DMS114 treated with DMSO at 0.1 percent for 48 hours (cell line): Measurements from ENCODE around the gene FAM3C.
"Not testable (repeated sequence)": the region's sequence is repeated elsewhere in the genome, so short reads cannot be mapped to it uniquely, and the experiment has no call there.

Experiments
- DNase-seq: peaks from one replicate; lab custom pipeline; 2025; ENCODE audit not compliant: unreplicated experiment; lab: John Stamatoyannopoulos, UW

Gene FAM3C

GRCh38 chr7:121334376-121334775 lies 61.7 kb downstream of the FAM3C start:
- DNase-seq = no peak

- no peak for DNase-seq
Observed at GRCh38 chr7:121331574-121331973, 64.5 kb downstream of the FAM3C start.

- no peak for DNase-seq
Observed at GRCh38 chr7:121331048-121331447, 65.1 kb downstream of the FAM3C start.

- DNase-seq = no peak
Observed at GRCh38 chr7:121330053-121330833, 65.9 kb downstream of the FAM3C start.

DNA sequence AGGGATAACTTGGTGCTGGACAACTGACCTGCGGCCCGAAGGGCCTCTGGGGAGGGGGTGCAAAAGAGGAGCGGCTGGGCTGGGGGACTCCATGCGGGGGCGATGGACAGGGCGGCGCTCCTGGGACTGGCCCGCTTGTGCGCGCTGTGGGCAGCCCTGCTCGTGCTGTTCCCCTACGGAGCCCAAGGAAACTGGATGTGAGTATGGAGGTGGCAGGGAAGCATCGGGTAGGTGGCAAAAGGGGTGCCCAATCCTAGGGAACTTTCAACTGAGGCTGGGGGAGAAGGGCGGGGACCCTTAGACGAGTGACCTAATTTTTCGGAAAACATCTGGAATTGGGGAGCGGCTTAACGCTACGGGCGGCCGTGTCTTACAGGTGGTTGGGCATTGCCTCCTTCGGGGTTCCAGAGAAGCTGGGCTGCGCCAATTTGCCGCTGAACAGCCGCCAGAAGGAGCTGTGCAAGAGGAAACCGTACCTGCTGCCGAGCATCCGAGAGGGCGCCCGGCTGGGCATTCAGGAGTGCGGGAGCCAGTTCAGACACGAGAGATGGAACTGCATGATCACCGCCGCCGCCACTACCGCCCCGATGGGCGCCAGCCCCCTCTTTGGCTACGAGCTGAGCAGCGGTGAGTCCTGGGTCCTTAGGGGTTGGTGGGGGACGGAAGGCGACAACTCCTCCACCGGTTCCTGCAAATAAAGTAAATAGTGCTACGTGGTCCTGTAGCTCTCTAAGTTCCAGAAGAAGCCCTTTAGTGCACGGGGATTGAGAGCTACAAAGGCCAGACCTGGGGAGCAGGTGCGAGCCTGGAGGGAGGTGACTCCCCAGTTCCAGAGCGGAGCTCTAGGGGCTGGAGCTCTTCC lies 66.7 kb downstream of the FAM3C start:
- no peak for DNase-seq

GRCh38 chr7:121328508-121329190 lies 67.5 kb downstream of the FAM3C start, which contains the start of gene WNT16:
Gene WNT16 (plus strand): TSS chr7:121329000. CDS start chr7:121329293, 293 bp downstream.
- DNase-seq = no peak

DNA sequence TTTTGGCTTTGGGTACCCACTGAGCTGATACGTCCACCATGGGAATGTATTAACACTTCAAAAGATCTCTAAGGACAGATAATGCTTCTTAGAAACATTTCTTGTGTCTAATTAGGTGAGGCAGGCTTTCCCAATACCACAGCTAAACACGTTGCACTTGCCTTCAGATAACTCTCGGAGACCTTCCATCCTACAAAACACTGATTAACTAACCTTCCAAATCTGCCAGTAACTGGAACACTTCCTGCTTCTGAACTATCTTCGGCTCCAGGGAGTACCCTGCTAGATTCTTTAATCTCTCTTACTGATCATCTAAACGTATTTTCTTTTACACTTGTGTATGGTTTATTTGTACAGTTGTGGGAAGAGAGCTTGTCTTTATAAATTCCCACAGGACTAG lies 68.4 kb downstream of the FAM3C start:
- DNase-seq = no peak

DNA sequence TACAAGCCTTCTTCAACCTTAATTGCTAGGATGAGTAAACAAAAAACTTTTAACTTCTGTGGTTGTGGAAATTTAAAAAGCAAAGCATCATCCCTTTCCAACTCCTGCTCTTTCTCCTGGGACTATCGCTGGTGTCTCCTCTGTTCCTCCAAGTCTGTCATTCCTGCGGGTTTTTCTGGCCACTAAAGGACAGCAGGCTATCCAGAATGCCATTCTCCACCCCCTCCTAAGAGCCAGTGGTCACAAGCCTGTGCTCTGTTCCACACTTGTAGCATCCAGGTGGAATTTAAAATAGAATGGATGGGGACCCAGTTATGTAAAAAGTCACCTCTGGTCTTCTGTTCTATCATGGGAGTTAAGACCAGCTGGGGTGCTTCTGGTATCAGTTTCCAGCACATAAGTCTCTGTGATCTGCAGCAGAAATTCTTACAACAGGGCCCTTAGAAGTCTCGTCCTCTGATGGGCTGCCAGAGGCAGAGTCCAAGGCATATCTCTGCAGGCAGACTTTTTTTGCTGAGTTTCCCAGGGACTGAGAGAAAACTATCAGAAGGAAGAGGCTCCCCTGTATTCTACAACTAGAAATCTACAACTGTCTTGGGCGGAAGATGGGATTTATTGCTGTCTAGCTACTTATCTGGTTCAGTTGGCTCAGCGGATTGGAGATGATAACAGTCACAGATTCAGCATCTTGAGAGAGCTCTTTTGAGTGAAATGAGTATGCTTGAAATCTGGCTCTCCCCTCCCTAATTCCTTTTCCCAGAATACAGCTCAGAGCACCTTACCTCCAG lies 72.4 kb downstream of the FAM3C start:
- DNase-seq = no peak

GRCh38 chr7:121322460-121322859 lies 73.6 kb downstream of the FAM3C start:
- DNase-seq = no peak

GRCh38 chr7:121315170-121315569 lies 80.9 kb downstream of the FAM3C start:
- DNase-seq = not testable (repeated sequence)

DNA sequence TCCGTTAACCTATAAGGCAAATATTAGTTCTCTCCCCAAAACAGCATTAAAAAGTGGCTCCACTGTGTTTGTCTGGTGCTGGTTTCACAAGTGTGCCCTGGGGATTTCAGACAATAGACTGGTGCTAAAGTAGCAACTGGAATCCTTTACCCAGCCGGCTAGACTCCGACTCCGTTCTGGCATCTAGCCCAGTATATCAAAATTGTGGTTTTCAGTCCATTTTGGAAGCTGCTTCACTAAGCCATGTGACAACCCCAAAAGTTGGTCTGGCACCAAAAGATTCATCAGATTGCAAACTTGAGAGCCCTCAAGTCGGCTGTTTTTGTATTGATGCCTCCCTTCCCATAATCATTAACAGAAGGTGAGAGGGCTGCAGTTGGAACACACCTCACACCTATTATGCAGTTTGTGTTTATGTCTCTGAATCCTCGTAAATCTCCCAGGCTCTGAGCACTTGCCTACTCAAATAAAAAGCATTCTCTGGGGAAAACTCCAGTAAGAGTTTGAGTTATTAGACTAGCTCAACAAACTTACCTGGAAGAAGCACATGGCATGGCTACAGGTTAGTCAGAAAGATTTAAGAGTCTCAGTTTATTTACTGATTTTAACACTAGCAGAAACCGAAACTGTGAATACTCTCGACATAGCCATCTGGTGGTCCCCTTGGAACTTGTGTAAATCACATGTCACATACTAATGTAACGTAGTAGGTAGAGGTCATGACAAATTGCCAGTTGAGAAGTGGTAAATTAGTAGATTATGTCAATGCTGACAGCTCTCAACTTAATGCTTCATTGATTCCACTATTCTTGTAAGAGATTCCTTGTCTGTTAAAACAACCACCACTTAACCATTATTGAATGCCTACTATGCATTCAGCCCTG lies 82.1 kb downstream of the FAM3C start:
- DNase-seq = no peak

GRCh38 chr7:121313220-121313792 lies 82.8 kb downstream of the FAM3C start:
- DNase-seq = no peak

DNA sequence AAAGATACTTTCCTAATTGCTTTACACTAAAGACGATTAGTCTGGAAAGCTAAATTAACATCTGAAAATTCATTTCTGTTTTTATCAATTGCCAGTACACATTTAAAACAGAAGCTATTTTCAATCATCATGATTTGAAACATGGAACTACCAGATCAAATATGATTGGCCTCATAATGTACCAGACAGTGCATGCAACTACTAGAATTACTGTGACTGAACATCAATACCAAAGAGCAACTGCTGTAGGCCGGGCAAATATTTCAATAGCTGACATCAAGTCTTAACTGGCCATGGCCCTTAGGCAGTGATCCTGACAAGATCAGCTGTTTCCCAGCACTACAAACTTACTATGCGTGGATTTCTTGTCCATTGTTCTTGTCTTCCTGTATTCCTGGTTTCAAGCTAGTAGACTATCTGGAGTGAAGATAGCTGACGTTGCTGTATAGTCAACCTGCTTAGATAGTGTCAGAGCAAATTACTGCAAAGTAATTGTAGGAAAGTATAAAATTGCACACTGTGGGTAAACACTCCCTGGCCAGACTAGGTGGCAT lies 89.0 kb downstream of the FAM3C start:
- no peak for DNase-seq

GRCh38 chr7:121306565-121306964 lies 89.5 kb downstream of the FAM3C start:
- no peak for DNase-seq

DNA sequence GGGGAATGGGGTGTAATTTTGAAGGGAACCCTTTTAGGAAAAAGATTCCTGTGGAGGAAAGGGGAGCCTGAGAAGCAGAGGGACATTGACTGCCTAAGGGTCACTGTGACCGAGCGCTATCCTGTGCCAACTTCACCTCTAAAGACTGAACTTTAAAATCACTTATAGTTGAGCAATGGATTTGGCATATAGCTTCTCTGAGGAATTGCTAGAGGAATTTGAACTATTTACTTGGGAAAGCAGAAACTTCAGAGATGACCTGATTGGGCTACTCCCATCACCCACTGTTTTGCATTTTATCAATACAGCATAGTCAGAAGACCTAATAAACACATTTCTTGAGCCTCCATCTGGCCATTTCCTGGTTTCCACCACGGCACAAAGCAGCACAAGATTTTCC lies 91.0 kb downstream of the FAM3C start:
- DNase-seq = no peak

GRCh38 chr7:121304102-121304658 lies 91.9 kb downstream of the FAM3C start:
- no peak for DNase-seq

- DNase-seq = no peak
Observed at GRCh38 chr7:121303422-121304101, 92.5 kb downstream of the FAM3C start.

- DNase-seq = no peak
Observed at GRCh38 chr7:121302214-121302745, 93.8 kb downstream of the FAM3C start.
